SK-N-SH (cell line): ENCODE results near the gene MRPS23.

Experiments
- CTCF ChIP-seq: fragments of 200-600 bp; sonication (generic); IDR thresholded peaks from 2 replicates; pipeline ENCODE4 v1.6.1; 2017; ENCODE audit warnings: antibody characterized with exemption, mild to moderate bottlenecking, moderate library complexity
- GABPA ChIP-seq: IDR thresholded peaks from 2 replicates; pipeline ENCODE4 v1.4.0; 2012; ENCODE audit warnings: low read depth, mild to moderate bottlenecking
- MAX ChIP-seq: IDR thresholded peaks from 2 replicates; pipeline ENCODE4 v1.4.0; 2012; ENCODE audit warnings: low read depth
- MXI1 ChIP-seq: IDR thresholded peaks from 2 replicates; pipeline ENCODE4 v1.6.1; 2012; ENCODE audit warnings: mild to moderate bottlenecking, low read depth, low read length, improper control_type of control experiment
- RXRA ChIP-seq: IDR thresholded peaks from 2 replicates; pipeline ENCODE4 v1.4.0; 2012; ENCODE audit warnings: low read depth, mild to moderate bottlenecking, borderline replicate concordance
- SMC3 ChIP-seq: IDR thresholded peaks from 2 replicates; pipeline ENCODE4 v1.6.1; 2012; ENCODE audit warnings: low read depth, low read length, improper control_type of control experiment

GRCh38 chr17:57835333-57835900 lies 14.4 kb downstream of the MRPS23 start:
- TF ChIP-seq GABPA (no peak), RXRA (no peak), CTCF (no peak), MAX (no peak), MXI1 (no peak), SMC3 (no peak)
